ENCODE data around the gene MYRFL.
A peak's percentile ranks its signal among the peaks of the same experiment; 100 is the strongest.
"Not testable (repeated sequence)": the region's sequence is repeated elsewhere in the genome, so short reads cannot be mapped to it uniquely, and the experiment has no call there.

Gene MYRFL

DNA sequence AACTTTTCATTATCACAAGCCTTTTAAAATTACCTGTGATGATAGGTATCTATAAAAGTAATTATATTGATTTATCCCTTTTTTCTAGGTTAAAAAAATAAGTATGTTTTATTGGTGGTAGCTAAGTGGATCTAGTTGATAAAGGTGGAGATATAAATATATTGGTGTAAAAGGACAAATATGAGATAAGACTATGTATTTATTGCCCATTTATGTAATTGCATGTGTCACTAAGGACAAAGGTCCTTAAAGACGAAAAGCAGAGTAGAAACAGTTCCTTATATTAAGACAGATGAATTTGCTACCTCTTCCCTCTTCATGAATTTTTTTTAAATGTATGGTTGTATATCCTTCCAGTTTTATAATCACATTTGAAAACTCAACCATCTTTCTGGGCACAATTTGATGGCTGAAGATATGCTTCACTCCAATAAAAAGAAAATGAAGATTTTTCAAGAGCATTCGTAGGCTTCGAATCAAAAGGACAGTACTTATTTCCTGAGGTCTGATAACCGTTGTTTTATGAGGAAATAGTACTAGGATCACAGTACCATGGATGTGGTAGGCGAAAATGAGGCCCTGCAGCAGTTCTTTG is at the start of gene MYRFL:
Gene MYRFL, plus strand, starts transcription at position 262 of the 595 bp plus-strand sequence. Its CDS starts 291 bp downstream, at position 553.
- DNase-seq (ENCODE audit: low spot score): no peak

DNA sequence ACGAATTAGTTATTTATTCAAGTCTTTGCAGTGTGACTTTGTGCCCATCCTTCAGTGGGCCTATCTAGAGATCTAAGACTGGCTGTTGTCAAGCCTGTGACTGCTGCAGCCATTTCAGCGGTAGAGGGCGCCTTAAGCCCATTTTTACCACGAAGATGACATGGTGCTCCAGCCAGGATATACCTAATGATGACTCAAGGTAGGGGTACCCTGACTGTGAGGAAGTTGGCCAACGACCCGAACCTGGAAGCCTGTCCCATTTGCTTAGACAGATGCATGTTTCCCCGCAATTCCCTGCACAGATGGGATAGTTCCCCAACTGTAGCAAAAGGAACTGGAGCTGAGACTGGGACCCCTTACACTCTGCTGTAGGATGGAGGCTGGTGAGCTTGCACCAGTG is 45.1 kb upstream of the MYRFL start:
- DNase-seq (ENCODE audit: low spot score): peak; percentile 11

- no peak for DNase-seq (ENCODE audit: low spot score)
Observed at GRCh38 chr12:69783365-69783764, 41.7 kb upstream of the MYRFL start.

DNA sequence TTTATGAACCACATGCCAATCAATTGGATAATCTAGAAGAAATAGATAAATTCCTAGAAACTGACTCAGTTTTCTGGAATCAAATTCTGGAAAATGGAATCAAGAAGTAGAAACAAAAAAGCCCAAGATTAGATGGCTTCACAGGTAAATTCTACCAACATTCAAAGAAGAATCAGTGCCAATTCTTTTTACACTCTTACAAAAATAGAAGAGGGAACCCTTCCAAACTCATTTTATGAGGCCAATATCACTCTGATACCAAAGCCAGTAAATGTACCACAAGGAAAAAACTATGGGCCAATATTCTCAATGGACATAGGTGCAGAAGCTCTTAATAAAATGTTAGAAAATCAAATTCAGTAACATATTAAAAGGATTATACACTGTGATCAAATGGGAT is 35.7 kb upstream of the MYRFL start:
- DNase-seq (ENCODE audit: low spot score): no peak

GRCh38 chr12:69792533-69792932 is 32.5 kb upstream of the MYRFL start:
- DNase-seq (ENCODE audit: low spot score): no peak

DNA sequence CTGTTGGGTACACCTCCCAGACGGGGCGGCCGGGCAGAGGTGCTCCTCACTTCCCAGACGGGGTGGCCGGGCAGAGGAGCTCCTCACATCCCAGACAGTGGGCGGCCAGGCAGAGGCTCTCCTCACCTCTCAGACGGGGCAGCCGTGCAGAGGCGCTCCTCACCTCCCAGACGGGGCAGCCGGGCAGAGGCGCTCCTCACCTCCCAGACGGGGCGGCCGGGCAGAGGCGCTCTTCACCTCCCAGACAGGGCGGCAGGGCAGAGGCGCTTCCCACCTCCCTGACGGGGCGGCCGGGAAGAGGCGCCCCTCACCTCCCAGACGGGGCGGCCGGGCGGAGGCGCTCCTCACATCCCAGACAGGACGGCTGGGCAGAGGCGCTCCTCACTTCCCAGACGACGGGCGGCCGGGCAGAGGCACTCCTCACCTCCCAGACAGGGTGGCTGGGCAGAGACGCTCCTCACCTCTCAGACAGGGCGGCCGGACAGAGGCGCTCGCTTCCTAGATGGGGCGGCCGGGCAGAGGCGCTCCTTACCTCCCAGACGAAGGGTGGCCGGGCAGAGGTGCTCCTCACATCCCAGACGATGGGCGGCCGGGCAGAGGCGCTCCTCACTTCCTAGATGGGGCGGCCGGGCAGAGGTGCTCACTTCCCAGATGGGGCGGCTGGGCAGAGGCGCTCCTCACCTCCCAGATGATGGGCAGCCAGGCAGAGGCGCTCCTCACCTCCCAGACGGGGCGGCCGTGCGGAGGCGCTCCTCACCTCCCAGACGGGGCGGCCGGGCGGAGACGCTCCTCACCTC is 17.7 kb upstream of the MYRFL start:
- not testable (repeated sequence) for DNase-seq (ENCODE audit: low spot score)

- no peak for DNase-seq (ENCODE audit: low spot score)
Observed at GRCh38 chr12:69810870-69811498, 14.0 kb upstream of the MYRFL start.

DNA sequence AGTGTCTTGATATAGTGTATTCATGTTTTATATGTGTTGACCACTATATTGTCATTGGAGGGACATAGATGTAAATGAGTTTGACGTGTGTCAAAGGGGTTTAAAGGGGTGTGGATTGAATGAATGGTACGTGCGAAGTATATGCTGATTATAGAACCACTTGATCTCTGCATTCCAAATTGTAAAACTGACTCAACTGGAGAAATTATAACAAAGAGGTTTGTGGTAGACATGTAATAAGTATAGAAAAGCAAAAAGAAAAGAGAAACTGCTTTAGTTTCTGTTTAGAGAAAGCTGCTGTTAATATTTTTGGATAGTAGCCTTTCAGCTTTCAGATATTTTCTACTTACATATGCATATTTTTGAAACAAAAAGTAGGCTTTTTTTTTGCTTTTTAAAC is 8.9 kb upstream of the MYRFL start:
- no peak for DNase-seq (ENCODE audit: low spot score)

- no peak for DNase-seq (ENCODE audit: low spot score)
Observed at GRCh38 chr12:69821032-69821455, 4.0 kb upstream of the MYRFL start.

GRCh38 chr12:69821456-69822159 is 3.4 kb upstream of the MYRFL start:
- peak; percentile 12 for DNase-seq (ENCODE audit: low spot score)

DNA sequence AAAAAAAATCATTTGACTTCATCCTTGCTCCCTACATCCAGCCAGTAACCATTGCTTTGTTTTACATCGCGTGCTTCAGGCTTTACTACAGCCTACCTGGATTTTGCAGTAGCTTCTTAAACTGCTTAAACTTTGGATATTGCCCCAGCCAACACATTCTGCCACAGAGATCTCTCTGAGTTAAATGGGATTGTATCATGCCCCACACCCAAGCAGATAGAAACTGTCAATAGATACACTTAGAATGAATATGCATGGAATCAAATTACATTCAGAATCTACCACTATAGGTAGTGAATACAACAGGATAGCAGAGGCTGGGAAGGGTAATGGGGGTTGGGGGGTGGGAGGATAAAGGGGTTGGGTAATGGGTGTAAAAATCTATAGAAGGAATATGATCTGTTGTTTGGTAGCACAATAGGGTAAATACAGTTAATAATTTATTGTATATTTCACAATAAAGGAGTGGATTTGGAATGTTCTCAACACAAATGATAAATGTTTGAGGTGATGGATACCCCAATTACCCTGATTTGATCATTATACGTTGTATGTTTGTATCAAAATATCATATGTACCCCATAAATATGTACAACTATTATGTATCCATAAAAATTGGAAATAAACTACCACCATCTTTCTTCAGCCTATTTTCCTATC is 2.7 kb upstream of the MYRFL start:
- DNase-seq (ENCODE audit: low spot score): no peak

DNA sequence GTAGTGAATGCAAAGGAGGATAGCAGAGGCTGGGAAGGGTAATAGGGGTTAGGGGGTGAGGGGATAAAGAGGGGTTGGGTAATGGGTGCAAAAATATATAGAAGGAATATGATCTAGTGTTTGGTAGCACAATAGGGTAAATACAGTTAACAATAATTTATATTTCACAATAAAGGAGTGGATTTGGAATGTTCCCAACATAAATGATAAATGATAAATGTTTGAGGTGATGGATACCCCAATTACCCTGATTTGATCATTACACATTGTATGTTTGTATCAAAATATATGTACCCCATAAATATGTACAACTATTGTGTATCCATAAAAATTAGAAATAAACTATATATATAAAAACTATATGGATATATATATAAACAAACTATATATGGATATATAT is 999 bp upstream of the MYRFL start:
- DNase-seq (ENCODE audit: low spot score): no peak

DNA sequence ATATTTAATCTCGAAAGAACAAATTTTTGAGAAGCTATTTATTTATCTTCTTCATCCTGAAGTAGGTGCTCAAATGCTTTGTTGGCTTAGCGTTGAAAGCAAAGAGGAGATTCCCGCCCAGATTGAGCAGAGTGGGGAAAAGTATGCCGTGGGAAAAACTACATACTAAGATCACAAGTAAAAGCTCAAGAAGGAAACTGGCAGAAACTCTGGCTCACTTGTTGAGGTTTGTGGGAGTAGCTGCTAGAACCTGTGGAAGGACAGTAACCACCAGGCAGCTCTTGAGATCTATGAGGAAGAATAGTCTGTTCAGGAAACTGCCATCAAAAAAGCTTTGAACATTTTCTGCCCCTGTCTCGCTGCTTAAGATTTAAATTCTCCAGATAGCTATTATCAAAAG is 3.9 kb downstream of the MYRFL start:
- DNase-seq (ENCODE audit: low spot score): no peak

DNA sequence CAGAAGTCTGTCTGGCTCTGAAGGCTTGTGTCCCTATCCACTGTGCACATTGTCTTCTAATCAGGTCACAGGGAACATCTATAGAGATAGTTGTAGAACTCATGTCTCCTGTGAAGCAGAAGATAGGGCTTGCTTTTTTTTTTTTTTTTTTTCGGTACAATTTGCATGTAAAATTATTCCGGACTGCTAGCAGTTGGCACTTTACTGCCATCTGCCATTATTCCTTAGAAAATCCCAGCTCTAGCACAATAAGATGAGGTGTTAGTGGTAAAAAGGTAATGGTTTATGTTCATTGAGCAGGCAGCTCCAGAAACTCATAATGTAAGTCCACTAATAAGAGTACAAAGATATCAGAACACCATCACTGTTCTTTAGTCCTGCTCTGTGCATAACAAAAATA is 8.7 kb downstream of the MYRFL start:
- DNase-seq (ENCODE audit: low spot score): no peak

DNA sequence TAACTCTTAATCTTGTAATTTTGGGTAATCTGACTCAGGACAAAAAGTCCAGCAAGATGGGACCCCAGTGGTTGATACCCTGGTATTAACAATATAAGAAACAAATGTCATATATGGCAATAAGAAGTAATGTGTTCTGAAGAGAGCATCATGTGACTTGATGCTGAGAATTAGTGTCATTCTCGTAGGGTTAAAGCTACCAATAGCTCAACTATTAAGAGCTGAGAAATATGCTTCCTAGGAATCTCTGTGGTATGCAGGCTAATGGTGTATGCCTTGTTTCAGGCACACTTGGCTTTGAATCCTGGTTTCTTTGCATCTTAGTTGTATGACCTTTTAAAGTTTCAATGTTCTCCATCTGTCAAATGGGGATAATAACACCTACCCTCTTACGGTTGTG is 9.1 kb downstream of the MYRFL start:
- no peak for DNase-seq (ENCODE audit: low spot score)

DNA sequence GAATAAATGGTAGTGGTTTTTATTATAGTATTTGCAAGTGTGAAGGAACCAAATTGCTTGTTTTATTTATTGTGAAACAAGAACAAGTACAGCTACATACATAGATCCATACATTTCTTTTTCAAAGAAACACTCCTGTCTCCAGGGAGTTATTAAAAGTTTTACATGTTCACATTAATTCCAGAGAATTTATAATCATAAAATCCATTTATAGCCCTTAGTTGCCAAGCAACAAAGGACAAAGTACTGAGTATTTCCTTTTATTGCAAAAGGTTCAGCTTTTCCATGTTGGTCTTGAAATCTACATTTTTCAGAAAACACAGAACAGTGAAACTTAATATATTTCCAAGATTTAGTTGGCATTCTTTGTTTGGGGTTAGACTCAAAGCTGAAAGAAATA is 9.5 kb downstream of the MYRFL start:
- DNase-seq (ENCODE audit: low spot score): no peak

- DNase-seq (ENCODE audit: low spot score): no peak
Observed at GRCh38 chr12:69835081-69835480, 10.1 kb downstream of the MYRFL start.

- no peak for DNase-seq (ENCODE audit: low spot score)
Observed at GRCh38 chr12:69836015-69836414, 11.0 kb downstream of the MYRFL start.

DNA sequence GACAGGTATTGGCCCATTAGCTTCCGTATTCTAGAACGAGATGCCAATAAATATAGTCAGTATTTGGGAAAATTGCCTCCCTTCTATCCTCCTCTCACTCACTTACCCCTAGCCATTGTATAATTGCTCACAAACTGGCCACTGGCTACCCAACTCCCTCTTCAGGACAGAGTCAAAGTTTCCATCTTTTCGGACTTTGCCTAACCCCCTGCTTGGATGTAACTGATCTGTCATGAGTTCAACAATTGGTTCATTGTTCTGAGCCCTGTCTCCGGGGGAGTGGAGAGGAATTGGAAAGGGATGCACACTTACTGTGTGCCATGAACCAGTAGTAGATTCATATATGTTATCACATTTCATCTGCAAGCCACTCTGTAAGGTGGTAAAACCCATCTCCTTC is 12.2 kb downstream of the MYRFL start:
- no peak for DNase-seq (ENCODE audit: low spot score)

- DNase-seq (ENCODE audit: low spot score): no peak
Observed at GRCh38 chr12:69837657-69838415, 12.8 kb downstream of the MYRFL start.

DNA sequence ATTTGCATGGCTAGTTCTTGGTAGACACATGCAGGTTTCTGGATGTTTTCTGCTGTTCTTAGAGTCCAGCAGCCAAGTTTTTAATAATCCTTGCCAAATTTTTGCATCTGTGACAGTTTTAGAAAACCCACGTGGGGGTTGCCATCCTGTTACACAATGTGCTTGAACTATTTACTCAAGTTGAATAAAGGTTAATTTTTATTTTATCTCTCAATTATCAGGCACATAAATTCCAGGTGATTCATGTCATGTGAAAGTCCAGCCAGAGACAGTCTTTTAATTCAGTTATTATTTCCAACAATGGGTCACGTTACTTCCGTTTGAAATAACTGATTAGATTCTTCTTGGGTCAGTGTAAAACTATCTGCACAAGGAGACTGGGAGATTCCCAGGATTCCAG is 15.7 kb downstream of the MYRFL start:
- no peak for DNase-seq (ENCODE audit: low spot score)

All from AG20443 (cell line).